GM20000 (cell line): ENCODE measurements around the gene GAGE13.
"Not testable (repeated sequence)": the region's sequence is repeated elsewhere in the genome, so short reads cannot be mapped to it uniquely, and the experiment has no call there.

Experiments
- DNase-seq: peaks from one replicate; pipeline ENCODE4 v3.0.0; 2012; ENCODE audit warnings: low spot score
- TF ChIP-seq, protein P1 (sequence below): IDR thresholded peaks from 2 replicates; pipeline ENCODE4 v1.5.1; 2012; ENCODE audit warnings: mild to moderate bottlenecking, control low read depth; ENCODE audit errors: extremely low read depth, missing control alignments

Gene GAGE13

DNA sequence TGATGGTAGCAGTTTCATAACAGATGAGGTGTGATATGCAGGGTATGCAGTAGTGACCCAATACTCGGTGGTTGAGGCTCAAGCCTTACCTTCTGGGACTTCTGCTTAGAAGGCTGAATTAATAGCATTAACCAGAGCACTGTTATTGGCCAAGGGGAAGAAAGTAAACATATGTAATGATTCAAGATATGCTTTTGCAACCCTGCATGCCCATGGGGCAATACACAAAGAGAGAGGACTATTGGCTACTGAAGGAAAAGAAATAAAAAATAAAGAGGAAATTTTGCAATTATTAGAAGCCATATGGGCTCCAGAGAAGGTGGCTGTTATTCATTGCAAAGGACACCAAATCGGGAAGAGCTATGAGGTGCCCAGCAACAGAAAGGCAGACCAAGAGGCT, 19.2 kb upstream of the GAGE13 start:
- no peak for DNase-seq
- TF ChIP-seq, protein P1, sequence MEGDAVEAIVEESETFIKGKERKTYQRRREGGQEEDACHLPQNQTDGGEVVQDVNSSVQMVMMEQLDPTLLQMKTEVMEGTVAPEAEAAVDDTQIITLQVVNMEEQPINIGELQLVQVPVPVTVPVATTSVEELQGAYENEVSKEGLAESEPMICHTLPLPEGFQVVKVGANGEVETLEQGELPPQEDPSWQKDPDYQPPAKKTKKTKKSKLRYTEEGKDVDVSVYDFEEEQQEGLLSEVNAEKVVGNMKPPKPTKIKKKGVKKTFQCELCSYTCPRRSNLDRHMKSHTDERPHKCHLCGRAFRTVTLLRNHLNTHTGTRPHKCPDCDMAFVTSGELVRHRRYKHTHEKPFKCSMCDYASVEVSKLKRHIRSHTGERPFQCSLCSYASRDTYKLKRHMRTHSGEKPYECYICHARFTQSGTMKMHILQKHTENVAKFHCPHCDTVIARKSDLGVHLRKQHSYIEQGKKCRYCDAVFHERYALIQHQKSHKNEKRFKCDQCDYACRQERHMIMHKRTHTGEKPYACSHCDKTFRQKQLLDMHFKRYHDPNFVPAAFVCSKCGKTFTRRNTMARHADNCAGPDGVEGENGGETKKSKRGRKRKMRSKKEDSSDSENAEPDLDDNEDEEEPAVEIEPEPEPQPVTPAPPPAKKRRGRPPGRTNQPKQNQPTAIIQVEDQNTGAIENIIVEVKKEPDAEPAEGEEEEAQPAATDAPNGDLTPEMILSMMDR, result no peak

DNA sequence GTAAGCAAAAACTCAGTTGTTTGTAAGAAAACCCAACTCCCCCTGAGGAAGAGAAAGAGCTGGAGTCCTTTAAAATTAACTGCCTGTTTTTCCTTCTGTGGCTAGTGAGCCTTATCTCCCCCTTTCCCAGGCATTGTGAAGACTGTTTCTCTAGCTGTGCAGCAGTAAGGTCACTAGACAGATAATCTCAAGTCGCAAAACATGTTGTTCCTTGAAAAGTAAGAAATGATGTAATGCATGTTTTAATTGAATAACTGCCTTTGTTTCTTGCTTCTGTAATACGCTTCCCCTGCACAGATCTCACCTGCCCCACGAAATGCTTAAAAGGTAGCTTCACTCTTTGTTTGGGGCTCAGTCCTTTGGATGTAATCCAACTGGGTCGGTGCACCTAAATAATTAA, 15.3 kb upstream of the GAGE13 start:
- TF ChIP-seq, protein P1, result no peak
- DNase-seq, result no peak

DNA sequence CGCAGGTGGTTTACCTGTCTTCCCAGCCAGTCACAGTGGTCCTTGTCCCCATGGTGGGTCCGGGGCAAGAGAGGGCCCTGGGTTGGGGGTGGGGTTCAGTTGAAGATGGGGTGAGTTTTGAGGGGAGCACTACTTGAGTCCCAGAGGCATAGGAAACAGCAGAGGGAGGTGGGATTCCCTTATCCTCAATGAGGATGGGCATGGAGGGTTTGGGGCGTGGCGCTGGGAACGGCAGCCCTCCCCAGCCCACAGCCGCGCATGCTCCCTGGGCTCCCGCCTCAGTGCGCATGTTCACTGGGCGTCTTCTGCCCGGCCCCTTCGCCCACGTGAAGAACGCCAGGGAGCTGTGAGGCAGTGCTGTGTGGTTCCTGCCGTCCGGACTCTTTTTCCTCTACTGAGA, 9.6 kb upstream of the GAGE13 start, which contains the start of gene GAGE12J:
Gene GAGE12J, plus strand, starts transcription at position 301 of the 400 bp plus-strand sequence. CDS start 1,157 bp downstream, outside the sequence.
- DNase-seq, result not testable (repeated sequence)

DNA sequence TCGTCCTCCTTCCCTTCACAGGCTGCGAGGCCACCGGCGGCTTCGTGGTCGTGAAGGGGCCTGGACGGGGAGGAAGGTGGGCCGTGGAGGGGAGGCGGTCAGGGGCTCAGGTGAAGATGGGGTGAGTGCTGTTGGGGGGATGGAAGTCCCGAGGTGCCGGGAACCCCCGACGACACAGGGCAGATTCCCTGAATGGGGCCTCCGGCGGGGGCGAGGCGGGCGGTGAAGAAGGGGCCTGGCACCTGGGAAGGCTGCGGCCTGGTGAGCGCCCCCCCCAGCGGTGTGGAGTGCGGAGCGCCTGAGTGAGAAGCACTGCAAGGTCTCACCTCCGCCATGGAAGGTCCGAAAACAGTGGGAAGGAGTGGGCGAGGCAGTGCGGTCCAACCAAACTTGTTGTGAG, 9.1 kb upstream of the GAGE13 start:
- not testable (repeated sequence) for DNase-seq

DNA sequence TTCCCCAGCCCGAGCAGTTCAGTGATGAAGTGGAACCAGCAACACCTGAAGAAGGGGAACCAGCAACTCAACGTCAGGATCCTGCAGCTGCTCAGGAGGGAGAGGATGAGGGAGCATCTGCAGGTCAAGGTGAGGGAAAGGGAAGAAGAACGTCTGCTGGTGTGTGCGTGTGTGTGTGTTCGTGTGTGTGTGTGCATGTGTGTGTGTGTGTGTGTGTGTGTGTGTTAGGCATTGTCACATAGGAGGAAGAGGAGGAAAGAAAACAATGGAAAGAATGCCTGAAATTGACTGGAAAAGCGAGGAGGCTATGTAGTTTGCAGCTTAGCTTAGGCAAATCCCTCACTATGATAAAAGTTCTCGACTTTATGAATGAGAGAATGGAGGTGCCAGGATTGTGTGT, 7.6 kb upstream of the GAGE13 start:
- not testable (repeated sequence) for DNase-seq

DNA sequence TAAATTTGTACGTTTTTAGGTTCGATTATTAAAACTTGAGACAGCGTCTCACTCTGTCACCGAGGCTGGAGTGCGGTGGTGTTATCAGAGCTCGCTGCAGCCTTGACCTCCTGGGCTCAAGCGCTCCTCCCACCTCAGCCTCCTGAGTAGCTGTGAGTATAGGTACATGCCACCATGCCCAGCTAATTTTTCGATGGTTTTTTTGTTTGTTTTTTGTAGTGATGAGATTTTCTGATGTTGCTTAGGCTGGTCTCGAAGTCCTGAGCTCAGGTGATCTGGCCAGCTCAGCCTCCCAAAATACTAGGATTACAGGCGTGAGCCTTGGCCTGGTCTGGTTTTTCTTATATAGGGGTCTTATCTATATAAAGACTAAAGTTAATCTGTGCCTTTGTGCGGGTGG, 961 bp upstream of the GAGE13 start:
- DNase-seq, result not testable (repeated sequence)

DNA sequence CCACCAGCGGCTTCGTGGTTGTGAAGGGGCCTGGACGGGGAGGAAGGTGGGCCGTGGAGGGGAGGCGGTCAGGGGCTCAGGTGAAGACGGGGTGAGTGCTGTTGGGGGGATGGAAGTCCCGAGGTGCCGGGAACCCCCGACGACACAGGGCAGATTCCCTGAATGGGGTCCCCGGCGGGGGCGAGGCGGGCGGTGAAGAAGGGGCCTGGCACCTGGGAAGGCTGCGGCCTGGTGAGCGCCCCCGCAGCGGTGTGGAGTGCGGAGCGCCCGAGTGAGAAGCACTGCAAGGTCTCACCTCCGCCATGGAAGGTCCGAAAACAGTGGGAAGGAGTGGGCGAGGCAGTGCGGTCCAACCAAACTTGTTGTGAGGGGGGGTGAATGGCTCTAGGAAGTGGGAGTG, 459 bp downstream of the GAGE13 start:
- not testable (repeated sequence) for DNase-seq

DNA sequence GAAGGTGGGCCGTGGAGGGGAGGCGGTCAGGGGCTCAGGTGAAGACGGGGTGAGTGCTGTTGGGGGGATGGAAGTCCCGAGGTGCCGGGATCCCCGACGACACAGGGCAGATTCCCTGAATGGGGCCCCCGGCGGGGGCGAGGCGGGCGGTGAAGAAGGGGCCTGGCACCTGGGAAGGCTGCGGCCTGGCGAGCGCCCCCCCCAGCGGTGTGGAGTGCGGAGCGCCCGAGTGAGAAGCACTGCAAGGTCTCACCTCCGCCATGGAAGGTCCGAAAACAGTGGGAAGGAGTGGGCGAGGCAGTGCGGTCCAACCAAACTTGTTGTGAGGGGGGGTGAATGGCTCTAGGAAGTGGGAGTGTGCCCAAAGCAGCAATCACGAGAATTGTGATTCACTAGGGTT, 10.1 kb downstream of the GAGE13 start:
- DNase-seq, result not testable (repeated sequence)

DNA sequence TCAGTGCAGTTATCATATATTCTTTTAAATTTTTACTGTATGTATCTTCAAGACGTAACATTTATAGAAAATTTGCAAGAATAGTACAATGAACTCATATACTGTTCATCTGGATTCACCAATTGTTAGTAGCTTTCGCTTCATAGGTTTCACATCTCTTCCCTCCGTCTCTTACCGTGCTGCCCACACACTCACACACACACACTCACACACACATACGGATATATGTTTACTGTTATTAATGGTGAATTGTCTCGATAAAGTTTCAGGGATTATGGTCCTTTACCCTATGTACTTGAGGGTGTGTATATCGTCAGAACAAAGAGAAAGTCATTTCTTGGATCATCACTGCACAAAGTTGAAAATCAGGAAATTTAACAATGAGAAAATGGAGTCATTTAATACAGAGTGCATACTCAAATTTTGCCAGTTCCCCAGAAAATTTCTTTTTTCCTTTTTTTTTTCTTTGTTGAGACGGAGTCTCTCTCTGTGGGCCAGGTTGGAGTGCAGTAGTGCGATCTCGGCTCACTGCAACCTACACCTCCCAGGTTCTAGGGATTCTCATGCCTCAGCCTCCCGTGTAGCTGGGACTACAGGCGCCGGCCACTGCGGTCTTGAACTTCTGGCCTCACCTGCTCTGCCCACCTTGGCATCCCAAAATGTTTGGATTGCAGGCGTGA, 13.3 kb downstream of the GAGE13 start:
- not testable (repeated sequence) for DNase-seq

DNA sequence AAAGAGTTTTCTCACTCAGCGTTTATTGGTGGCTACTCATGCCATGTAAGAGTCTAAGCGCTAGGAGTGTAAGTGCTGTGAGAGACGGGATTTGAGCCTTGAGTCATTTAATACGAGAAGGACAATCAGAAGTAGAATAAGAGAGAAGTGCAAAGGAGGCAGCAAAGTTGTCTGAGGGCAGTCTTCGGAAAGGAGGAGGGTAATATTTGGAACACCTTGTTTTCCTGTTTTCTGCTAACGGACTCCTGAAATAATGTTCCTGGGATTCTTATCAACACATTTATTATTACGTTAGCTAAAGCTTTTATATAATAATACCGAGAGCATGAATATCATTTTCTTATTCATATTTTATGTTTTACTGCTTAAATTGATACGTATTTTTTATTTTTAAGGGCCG, 14.0 kb downstream of the GAGE13 start:
- not testable (repeated sequence) for DNase-seq

DNA sequence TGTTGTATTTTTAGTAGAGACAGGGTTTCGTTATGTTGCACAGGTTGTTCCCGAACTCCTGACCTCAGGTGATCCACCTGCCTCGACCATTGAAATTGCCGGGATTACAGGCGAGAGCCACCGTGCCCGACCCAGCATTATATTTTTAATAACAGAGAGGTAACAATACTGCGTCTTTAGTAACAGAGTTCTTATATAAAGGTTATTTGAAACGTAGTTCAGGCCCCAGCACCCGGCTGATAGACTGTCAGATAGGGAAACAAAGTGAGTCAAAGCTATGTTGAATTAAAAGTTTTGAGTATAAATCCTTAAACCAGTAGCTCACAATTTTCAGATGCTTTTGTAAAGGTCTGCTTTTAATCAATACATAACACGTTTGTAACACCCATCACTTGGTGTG, 14.8 kb downstream of the GAGE13 start:
- DNase-seq, result not testable (repeated sequence)
